Smooth muscle cell (in vitro differentiated cells): ENCODE results near the gene ADCY9. TPM values are rescaled to one million over a fixed set of nuclear protein-coding genes. Genes with fewer than 3 reads are reported as not detected.

Source experiments
- DNase-seq: peaks from one replicate; lab custom pipeline; 2025; ENCODE audit not compliant: unreplicated experiment; lab: John Stamatoyannopoulos, UW
- H2AFZ ChIP-seq: fragments of 200-600 bp; sonication (generic); 2 replicates; pipeline ENCODE4 v1.6.0; 2016; ENCODE audit warnings: antibody characterized with exemption, low read depth, mild to moderate bottlenecking
- H3F3A ChIP-seq: fragments of 200-600 bp; sonication (generic); 2 replicates; pipeline ENCODE4 v1.6.0; 2017; ENCODE audit warnings: antibody characterized with exemption, low read depth
- H3K27ac ChIP-seq: fragments of 200-600 bp; sonication (generic); 2 replicates; pipeline ENCODE4 v1.5.1; 2016; ENCODE audit warnings: low read depth, mild to moderate bottlenecking
- H3K27me3 ChIP-seq: fragments of 200-600 bp; sonication (generic); 2 replicates; pipeline ENCODE4 v1.6.1; 2016; ENCODE audit warnings: low read depth, mild to moderate bottlenecking
- H3K36me3 ChIP-seq: fragments of 200-600 bp; sonication (generic); 2 replicates; pipeline ENCODE4 v1.5.1; 2016; ENCODE audit warnings: low read depth
- H3K4me1 ChIP-seq: fragments of 200-600 bp; sonication (generic); 2 replicates; pipeline ENCODE4 v1.5.1; 2016; ENCODE audit warnings: low read depth
- H3K4me2 ChIP-seq: fragments of 200-600 bp; sonication (generic); 2 replicates; pipeline ENCODE4 v1.6.0; 2016; ENCODE audit warnings: mild to moderate bottlenecking
- H3K4me3 ChIP-seq: fragments of 200-600 bp; sonication (generic); 2 replicates; pipeline ENCODE4 v1.5.1; 2016; ENCODE audit warnings: mild to moderate bottlenecking
- H3K79me2 ChIP-seq: fragments of 200-600 bp; sonication (generic); 2 replicates; pipeline ENCODE4 v1.6.0; 2016; ENCODE audit warnings: low read depth, mild to moderate bottlenecking
- H3K9ac ChIP-seq: fragments of 200-600 bp; sonication (generic); 2 replicates; pipeline ENCODE4 v1.6.0; 2016; ENCODE audit warnings: low read depth
- H3K9me3 ChIP-seq: fragments of 200-600 bp; sonication (generic); replicated peaks from 2 replicates; pipeline ENCODE4 v1.5.1; 2016; ENCODE audit warnings: low read depth
- H4K20me1 ChIP-seq: fragments of 200-600 bp; sonication (generic); 2 replicates; pipeline ENCODE4 v1.6.0; 2016; ENCODE audit warnings: low read depth
- CTCF ChIP-seq: fragments of 200-600 bp; sonication (generic); IDR thresholded peaks from 2 replicates; pipeline ENCODE4 v1.5.1; 2017; ENCODE audit warnings: borderline replicate concordance, mild to moderate bottlenecking, antibody characterized with exemption; ENCODE audit not compliant: insufficient read depth, poor library complexity, severe bottlenecking
- WGBS: methylation state at CpG from one replicate; pipeline ENCODE4 v1.1.7; 2016; ENCODE audit warnings: low lambda C conversion rate; 5-methylcytosine and 5-hydroxymethylcytosine counted together
- polyA plus RNA-seq: library from polyadenylated mRNA; unstranded; fragments of >200 nt; fragmentation: Nextera tagmentation; extraction: Ambion mirVana; gene quantifications from 2 replicates; pipeline ENCODE4 v1.2.1, GENCODE V29; 2016
- total RNA-seq: library from RNA; depleted of rRNA; stranded (reverse); fragments of >200 nt; gene quantifications from 2 replicates; pipeline ENCODE4 v1.2.3, GENCODE V29; 2014

The ADCY9 gene
- total and polyA plus RNA-seq, 2 experiments from 2014 or later: 7.2 to 8.9 TPM

DNA sequence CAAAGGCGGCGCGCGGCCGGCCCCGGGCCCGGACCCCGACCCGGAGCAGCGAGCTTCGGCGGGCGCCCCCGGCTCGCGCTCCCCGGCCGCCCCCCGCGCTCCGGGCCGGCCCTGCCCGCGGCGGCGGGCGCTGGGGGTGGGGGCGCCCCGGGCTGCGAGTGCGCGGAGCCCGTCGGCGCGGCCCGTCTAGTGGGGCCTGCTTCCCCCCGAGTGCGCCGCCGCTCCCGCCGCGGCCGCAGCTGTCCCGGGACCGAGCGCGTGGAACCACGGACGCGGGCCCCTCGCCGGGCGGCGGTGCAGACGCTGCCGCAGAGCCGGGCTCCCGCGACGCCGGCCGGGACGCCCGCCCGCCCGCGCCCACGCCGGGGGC, 308 bp downstream of the ADCY9 start:
- H3K9me3 ChIP-seq: no peaks in the 10 kb centered on the region
- peaks cover 2% of the 10 kb centered on the region for H4K20me1 ChIP-seq
- H3K79me2 ChIP-seq: peaks cover 17% of the 10 kb centered on the region
- no peak for TF ChIP-seq CTCF
- H3K4me1 ChIP-seq: peaks cover 16% of the 10 kb centered on the region
- H2AFZ ChIP-seq: no peak overlapping the region
- DNase-seq: no peak
- no peak overlapping the region for H3K9ac ChIP-seq
- H3K4me3 ChIP-seq: peak overlapping the region; percentile 75
- no peaks in the 10 kb centered on the region for H3F3A ChIP-seq
- H3K27me3 ChIP-seq: no peaks in the 10 kb centered on the region
- H3K4me2 ChIP-seq: peak overlapping the region; percentile 96
- H3K27ac ChIP-seq: no peak overlapping the region
- no peaks in the 10 kb centered on the region for H3K36me3 ChIP-seq
- WGBS: 0% methylated on average over 12 of the region's 71 CpGs

GRCh38 chr16:4115209-4115948, 863 bp downstream of the ADCY9 start:
- no peaks in the 10 kb centered on the region for H3K27me3 ChIP-seq
- H3F3A ChIP-seq: no peaks in the 10 kb centered on the region
- H4K20me1 ChIP-seq: peaks cover 2% of the 10 kb centered on the region
- WGBS: 9% methylated on average over 48 of the region's 75 CpGs
- H3K4me1 ChIP-seq: peaks cover 16% of the 10 kb centered on the region
- H3K9me3 ChIP-seq: no peaks in the 10 kb centered on the region
- peak; percentile 47 for DNase-seq
- H3K27ac ChIP-seq: no peak overlapping the region
- peak overlapping the region; percentile 75 for H3K4me3 ChIP-seq
- H2AFZ ChIP-seq: peak overlapping the region; percentile 68
- peaks cover 19% of the 10 kb centered on the region for H3K79me2 ChIP-seq
- no peak overlapping the region for H3K9ac ChIP-seq
- no peaks in the 10 kb centered on the region for H3K36me3 ChIP-seq
- TF ChIP-seq CTCF: no peak
- H3K4me2 ChIP-seq: peak overlapping the region; percentile 96

GRCh38 chr16:4114257-4115208, 1.7 kb downstream of the ADCY9 start:
- Histone ChIP-seq H3K9me3 (no peaks in the 10 kb centered on the region), H3K4me1 (peaks cover 16% of the 10 kb centered on the region), H3K4me3 (peak overlapping the region; percentile 75), H3K4me2 (peak overlapping the region; percentile 96), H3K27ac (no peak overlapping the region), H3K36me3 (no peaks in the 10 kb centered on the region), H3K27me3 (no peaks in the 10 kb centered on the region), H3F3A (no peaks in the 10 kb centered on the region), H4K20me1 (peaks cover 2% of the 10 kb centered on the region), H3K9ac (no peak overlapping the region), H3K79me2 (peaks cover 19% of the 10 kb centered on the region), H2AFZ (no peak overlapping the region)
- no peak for DNase-seq
- 85% methylated on average over 47 of the region's 47 CpGs for WGBS
- no peak for TF ChIP-seq CTCF
